Activated CD4-positive, alpha-beta T cell treated with anti-CD3 and anti-CD28 coated beads, Interleukin-2, Interleukin-4, amounts not matched to agents 100 ng/mL and 50 ng/mL, durations not matched to agents 16 hours and 8 hours (primary cell): ENCODE measurements around the gene ZFC3H1.
"Not testable (repeated sequence)": the region's sequence is repeated elsewhere in the genome, so short reads cannot be mapped to it uniquely, and the experiment has no call there.

Source experiments
- DNase-seq: peaks from one replicate; pipeline ENCODE4 v3.0.0-alpha.2; 2020; ENCODE audit warnings: low spot score

Gene ZFC3H1

DNA sequence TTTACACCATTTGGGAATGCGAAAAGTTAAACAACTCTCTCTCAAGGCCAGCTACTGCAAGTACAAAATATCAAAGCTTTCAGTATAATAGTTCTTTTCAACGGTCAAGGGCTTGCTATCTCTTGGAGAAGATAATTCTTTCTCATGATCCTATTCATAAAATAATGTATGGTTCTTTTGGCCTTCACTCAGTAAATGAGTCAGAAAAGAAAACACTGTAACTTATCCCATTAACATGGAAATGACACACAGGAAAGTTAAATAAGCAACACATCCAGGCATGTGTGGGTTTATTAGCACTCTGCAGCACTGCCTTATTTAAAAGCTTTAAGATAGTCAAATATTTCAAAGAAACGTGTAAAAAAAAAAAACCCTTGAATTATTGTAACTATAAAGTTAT is 36.9 kb downstream of the ZFC3H1 start:
- DNase-seq = no peak

DNA sequence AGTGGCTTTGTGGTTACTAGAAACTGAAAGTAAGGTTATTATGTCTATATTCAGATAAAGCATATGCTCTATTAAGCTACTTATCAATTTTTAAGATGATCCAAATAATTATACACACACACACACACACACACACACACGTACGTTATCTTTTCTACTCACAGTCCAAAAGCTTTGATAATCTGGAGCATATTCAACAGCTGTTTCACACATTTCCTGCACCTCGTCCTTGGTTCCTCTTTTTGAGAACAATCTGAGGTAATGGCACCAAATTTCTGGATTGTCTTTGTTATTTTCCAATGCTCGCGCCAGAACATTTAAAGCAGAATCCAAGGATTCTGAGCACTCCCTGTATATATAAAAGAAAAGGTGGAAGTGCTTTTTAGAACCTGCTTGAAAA is 37.5 kb downstream of the ZFC3H1 start:
- no peak for DNase-seq

GRCh38 chr12:71625476-71625875 is 38.2 kb downstream of the ZFC3H1 start:
- no peak for DNase-seq

- no peak for DNase-seq
These were observed 41.7 kb downstream of the ZFC3H1 start for GRCh38 chr12:71621938-71622337.

DNA sequence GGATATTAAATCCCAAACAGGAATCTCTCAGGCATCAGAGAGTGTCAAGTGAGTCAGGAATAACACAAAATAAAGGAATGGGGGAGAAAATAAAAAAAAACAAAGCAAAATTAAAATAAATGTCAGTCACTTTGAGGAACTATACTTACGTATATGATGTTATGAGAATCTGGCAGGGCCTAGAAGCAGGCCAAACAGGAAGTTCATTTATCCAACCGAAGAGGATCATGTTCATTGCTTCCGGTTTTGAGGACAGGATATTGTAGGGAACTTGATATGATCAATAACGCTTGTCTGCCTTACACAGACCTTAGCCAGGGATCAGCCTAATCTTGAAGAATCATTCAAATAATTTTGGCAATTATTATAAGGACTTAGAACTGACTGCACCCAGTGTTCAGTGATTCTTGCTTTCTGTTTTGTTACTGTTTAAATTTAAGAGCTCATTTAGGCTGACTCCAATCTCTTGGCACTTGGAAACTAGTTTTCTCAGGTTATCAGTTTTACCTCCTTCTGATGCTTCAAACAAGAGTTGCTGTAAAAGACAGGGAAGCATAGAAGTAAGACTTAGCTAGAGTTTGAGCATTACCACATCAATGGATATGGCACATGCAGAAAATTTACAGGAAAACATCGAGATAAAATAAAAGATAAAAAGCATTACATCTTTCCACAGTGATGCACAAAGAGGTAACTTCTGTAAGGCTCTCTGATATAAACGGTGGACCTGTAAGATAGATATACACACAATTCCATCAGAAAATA is 53.4 kb downstream of the ZFC3H1 start:
- DNase-seq = no peak

DNA sequence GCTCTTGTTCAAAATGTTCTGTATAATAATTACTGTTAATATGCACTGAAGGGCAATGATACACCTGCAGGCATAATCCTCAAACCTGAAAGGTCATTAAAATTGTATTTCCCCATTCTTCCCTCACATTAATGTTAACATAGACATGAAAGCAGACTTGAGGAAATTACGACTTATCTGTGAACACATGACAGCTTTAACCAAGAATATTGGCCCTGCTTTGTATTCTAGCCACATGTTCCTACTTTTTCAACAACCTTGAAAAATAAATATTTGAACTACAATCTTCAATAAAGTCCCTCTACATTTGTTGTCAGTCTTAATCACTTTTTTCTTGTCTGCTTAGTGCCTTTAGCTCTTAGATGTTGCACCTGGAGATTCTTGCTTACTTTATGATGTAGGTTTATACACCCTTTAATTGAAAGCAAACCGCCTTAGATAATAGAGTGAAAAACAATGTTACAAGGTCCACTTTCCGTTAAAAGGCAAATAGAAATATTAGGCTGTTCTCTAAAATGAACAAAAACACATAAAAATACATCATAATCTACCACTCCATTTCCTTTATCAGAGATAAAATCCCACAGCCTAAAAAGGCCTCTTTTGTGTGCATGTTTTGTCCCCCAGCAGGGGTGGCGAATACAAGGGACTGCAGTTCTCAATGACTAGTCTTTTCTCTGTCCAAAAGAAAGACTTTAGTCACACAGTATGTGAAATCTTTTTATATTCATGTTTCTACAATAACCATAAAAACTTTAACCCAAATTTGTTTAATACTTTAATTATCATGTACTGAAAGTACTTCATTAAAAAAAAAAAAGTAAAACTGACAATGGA is 55.9 kb downstream of the ZFC3H1 start:
- DNase-seq = no peak

DNA sequence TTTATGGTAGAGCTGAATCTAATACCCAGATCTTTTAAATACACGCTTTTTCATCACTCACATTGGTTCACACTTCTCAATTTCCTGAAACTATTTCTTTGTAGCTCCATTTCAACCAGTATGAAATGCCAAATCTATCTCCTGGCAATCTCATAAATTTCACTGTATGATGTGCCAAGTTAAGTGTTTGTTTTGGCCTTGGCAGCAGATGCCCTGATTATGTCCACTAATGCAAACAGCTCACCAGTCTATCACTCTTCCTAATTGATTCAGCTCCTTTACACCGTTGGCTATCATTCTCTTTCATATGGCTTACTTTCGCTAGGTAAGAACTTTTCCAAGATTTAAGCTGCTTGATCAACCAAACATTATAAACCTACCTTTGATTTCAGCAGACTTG is 58.6 kb downstream of the ZFC3H1 start:
- no peak for DNase-seq

DNA sequence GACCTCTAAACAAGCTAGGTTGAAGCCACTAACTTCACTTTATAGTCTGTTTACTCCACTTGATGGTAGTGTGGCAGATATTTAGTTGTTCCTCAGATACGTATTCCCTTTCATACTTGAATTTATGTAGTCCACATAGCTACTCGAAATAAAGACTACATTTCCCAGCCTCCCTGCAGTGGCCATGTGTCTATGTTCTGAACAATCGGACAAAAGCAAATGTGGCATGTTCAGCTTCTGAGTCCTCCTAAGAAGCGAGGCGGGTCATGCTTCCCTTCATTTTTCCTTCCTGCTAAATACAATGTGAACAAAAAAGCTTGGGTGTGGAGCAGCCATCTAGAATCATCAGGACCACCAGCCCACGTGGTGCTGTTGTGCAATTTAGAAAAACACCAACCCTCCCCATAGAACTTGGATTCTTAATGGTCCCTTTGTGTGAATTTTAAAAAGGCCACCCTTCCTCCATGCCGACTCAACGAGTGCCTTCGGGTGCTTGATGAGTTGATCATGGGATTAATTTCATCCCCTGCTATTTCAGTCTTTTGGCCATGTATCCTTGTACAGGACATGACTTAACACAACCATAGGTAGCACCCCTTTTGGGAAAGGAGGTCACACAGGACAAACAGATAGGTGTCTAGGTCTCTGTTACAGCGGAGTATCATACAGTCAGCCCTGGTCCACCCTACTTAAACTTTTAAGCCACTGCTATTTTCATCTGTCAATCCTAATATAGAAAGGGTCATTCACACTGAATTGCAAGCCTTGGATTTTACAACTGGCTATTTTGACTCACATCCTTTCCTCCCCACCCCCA is 60.7 kb downstream of the ZFC3H1 start:
- DNase-seq = no peak

DNA sequence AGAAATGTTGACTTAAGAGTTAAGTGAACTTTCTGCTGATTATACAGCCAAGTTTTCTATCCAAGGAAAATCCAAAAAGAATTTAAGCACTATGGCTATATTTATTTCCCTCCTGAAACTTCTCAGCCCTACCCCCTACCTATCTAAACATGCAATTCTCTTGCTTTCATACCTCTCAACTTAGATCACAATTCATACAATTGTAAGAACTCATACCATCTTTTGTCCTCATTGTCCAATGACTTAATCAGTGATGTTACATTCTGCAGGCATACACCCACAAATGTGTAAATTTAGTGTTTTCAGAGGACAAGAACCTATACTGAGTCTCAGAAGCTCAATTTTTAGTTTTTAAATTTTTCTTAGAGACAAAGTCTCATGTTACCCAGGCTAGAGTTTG is 62.1 kb downstream of the ZFC3H1 start:
- DNase-seq = no peak

GRCh38 chr12:71599210-71599609 is 64.4 kb downstream of the ZFC3H1 start:
- no peak for DNase-seq

- DNase-seq = no peak
These were observed 69.3 kb downstream of the ZFC3H1 start for GRCh38 chr12:71594214-71594948.

DNA sequence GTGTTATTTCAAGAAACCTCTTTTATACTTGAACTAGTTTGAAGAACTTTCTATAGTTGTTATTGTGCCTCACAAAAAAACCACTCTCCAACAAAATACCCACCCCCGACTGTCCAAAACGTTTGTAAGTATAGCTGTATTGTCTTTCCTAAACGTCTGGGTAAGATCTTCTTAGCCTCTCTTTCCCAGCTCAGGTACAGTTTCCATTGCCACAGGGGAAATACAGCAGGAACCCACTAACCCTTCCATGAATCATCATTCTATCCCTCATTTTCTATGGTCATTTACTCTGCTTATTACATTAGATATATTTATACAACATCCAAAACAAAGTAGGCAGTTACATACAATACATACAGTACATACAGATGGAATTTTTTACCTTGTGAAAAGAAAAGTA is 70.8 kb downstream of the ZFC3H1 start:
- DNase-seq = no peak

DNA sequence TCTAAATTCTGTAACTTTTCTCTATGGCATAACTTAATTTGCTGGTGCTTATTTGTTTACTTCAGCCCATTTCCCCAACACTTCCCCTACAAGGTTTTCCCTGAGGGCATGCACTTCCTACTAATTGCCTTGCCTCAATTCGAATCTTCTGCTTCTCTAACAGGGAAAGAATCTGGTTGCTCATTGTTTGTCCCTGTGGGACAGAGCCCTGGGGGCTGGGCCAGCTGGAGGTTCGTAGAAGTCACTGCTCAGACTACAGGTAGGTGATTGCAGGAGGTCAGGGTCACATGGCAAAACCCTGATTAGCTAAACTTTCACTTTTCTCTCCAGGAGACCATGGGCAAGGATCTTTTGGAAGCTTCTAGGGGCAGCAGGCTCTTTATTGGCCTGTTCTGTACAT is 72.0 kb downstream of the ZFC3H1 start:
- no peak for DNase-seq

GRCh38 chr12:71589478-71589881 is 74.2 kb downstream of the ZFC3H1 start:
- no peak for DNase-seq

DNA sequence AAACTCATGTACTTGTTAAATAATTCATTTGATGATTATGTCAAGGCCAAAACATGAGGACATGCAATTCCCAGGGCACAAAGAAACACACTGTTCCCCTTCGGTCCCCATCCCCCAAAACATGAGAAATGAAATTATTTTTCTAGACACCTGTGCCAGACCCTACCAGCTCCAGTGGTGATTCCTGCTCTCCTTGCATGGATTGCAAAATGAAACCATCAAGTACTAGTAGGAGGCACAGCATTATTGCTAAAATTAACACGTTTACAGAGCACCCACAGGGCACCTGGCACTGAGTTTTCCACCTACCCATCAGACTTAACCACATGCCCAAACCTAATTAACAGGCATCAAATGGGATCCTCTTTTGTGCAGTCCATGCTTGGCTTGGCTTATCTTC is 76.6 kb downstream of the ZFC3H1 start:
- DNase-seq = no peak

- DNase-seq = no peak
These were observed 78.4 kb downstream of the ZFC3H1 start for GRCh38 chr12:71585218-71585617.

DNA sequence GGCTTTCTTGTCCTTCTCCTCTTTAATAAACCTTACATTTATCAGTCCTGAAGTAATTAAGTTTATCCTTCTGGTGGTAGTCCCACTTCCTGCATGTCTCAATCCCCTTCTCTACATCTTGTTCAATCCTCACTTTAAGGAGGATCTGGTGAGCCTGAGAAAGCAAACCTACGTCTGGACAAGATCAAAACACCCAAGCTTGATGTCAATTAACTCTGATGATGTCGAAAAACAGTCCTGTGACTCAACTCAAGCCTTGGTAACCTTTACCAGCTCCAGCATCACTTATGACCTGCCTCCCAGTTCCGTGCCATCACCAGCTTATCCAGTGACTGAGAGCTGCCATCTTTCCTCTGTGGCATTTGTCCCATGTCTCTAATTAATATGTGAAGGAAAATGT is 79.3 kb downstream of the ZFC3H1 start:
- DNase-seq = no peak

- DNase-seq = no peak
These were observed 80.7 kb downstream of the ZFC3H1 start for GRCh38 chr12:71582925-71583324.

DNA sequence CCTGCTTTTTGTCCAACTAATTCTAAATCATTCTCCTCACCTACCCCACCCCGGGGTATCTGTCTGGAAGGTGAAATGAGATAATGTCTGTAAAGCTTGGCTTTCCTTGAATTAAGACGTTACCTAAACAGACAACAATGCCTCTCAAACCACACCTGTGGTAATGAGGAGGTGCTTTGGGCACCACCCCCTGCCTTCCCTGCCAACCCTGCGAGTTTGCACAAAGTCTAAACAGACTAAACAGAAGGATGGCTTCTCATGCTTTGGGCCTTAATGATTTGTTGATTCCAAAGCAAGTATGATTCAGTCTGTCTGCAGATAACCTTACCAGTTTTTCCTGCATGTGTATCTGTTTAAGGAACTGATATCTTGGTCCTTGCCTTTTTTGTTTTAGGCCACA is 82.4 kb downstream of the ZFC3H1 start:
- DNase-seq = no peak

GRCh38 chr12:71578694-71579258 is 84.9 kb downstream of the ZFC3H1 start:
- DNase-seq = no peak

DNA sequence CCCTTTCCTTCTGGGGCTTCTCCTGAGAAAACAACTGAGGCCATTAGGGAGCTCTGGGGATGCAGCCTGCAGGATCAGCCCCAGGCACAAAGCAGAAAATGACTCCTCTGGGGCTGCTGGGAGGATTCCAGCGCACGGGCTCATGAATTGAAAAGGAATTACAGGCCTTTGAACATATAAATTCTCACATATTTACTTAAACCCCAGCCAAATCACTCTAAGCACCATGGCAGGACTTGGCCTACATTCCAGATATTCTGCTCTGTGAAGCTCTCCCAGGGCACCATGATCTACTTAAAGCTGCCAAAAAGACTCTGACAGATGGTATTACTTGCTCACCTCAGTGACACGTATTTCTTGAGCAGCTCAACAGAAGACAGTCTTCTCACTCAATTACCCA is 87.2 kb downstream of the ZFC3H1 start:
- DNase-seq = no peak

GRCh38 chr12:71569885-71570284 is 93.8 kb downstream of the ZFC3H1 start:
- not testable (repeated sequence) for DNase-seq
